RWPE2 (cell line): ENCODE data around the gene M1AP.
A peak's percentile ranks its signal among the peaks of the same experiment; 100 is the strongest.

ENCODE experiments used
- ATAC-seq: fragments of 200-7000 bp; cut with Tn5 transposase; 3 replicates; pipeline ENCODE4 v1.9.1; 2021; ENCODE audit warnings: low read depth
- DNase-seq: peaks from one replicate; pipeline ENCODE4 v3.0.0-alpha.2; 2020; ENCODE audit warnings: low spot score
- H3K27ac ChIP-seq: fragments of 450-650 bp; 2 replicates; pipeline ENCODE4 v1.5.1; 2017; ENCODE audit warnings: mild to moderate bottlenecking; ENCODE audit not compliant: poor library complexity, severe bottlenecking
- H3K27me3 ChIP-seq: fragments of 250-450 bp; sonication (Bioruptor Pico); 2 replicates; pipeline ENCODE4 v1.5.1; 2021; ENCODE audit warnings: mild to moderate bottlenecking, moderate library complexity; ENCODE audit not compliant: insufficient read depth, poor library complexity, severe bottlenecking
- H3K36me3 ChIP-seq: fragments of 250-450 bp; sonication (Bioruptor Pico); 2 replicates; pipeline ENCODE4 v1.5.1; 2020; ENCODE audit warnings: low read depth, mild to moderate bottlenecking, moderate library complexity
- H3K4me1 ChIP-seq: fragments of 250-450 bp; sonication (Bioruptor Pico); 2 replicates; pipeline ENCODE4 v1.5.1; 2021; ENCODE audit warnings: mild to moderate bottlenecking, moderate library complexity; ENCODE audit not compliant: insufficient read depth, poor library complexity, severe bottlenecking
- H3K4me3 ChIP-seq: fragments of 250-450 bp; sonication (Bioruptor Pico); 2 replicates; pipeline ENCODE4 v1.5.1; 2021; ENCODE audit warnings: mild to moderate bottlenecking, moderate library complexity; ENCODE audit not compliant: severe bottlenecking
- H3K9me3 ChIP-seq: fragments of 250-450 bp; sonication (Bioruptor Pico); 2 replicates; pipeline ENCODE4 v1.5.1; 2021; ENCODE audit warnings: mild to moderate bottlenecking, moderate library complexity; ENCODE audit not compliant: severe bottlenecking
- TF ChIP-seq, protein P1 (sequence below): fragments of 450-650 bp; IDR thresholded peaks from one replicate; pipeline ENCODE4 v1.5.1; 2017; ENCODE audit warnings: mild to moderate bottlenecking, moderate library complexity; ENCODE audit not compliant: poor library complexity, severe bottlenecking

The M1AP gene

DNA sequence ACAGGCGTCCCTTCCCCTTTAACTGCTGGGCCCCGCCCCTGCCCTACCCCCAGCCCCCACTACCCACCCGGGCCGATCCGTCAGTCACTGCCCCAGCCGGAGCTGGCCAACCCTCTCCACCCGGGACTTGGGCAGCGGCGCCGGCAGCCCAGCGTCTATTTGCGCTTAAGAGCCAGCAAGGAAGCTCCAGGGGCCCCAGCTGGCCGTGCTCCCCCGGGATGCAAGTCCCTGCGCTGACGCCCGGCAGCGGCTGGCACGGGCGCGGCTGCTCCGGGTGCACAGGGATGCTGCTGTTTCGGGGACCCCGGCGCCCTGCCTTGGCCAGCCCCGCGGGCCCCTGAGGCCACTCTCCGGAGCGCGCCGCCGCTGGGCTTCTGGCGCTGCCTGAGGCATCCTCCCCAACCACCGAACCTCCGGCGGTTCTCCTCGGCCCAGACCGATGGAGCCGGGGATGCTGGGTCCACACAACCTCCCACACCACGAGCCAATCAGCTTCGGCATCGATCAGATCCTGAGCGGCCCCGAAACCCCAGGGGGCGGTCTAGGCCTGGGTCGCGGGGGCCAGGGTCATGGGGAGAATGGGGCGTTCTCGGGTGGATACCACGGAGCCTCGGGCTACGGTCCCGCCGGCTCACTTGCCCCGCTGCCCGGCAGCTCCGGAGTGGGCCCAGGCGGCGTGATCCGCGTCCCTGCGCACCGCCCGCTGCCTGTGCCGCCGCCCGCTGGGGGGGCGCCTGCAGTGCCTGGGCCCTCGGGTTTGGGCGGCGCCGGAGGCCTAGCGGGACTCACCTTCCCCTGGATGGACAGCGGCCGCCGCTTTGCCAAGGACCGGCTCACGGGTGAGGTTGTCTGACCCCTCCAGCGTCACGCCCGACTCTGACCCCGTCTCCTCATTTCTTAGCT lies 133.5 kb downstream of the M1AP start, which contains the start of gene TLX2:
TLX2 (plus strand) TSS at position 83 of the 903 bp plus-strand sequence; CDS start at position 440, 357 bp downstream.
- H3K9me3 ChIP-seq, result no peaks in the 10 kb centered on the region
- no peaks in the 10 kb centered on the region for H3K36me3 ChIP-seq
- H3K4me1 ChIP-seq, result no peaks in the 10 kb centered on the region
- ATAC-seq (peak; percentile 28), DNase-seq (peak; percentile 58)
- H3K27me3 ChIP-seq, result peaks cover 80% of the 10 kb centered on the region
- H3K27ac ChIP-seq, result no peak within 1 kb of the TSS
- H3K4me3 ChIP-seq, result no peak within 1 kb of the TSS
- TF ChIP-seq, protein P1, sequence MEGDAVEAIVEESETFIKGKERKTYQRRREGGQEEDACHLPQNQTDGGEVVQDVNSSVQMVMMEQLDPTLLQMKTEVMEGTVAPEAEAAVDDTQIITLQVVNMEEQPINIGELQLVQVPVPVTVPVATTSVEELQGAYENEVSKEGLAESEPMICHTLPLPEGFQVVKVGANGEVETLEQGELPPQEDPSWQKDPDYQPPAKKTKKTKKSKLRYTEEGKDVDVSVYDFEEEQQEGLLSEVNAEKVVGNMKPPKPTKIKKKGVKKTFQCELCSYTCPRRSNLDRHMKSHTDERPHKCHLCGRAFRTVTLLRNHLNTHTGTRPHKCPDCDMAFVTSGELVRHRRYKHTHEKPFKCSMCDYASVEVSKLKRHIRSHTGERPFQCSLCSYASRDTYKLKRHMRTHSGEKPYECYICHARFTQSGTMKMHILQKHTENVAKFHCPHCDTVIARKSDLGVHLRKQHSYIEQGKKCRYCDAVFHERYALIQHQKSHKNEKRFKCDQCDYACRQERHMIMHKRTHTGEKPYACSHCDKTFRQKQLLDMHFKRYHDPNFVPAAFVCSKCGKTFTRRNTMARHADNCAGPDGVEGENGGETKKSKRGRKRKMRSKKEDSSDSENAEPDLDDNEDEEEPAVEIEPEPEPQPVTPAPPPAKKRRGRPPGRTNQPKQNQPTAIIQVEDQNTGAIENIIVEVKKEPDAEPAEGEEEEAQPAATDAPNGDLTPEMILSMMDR, result no peak

DNA sequence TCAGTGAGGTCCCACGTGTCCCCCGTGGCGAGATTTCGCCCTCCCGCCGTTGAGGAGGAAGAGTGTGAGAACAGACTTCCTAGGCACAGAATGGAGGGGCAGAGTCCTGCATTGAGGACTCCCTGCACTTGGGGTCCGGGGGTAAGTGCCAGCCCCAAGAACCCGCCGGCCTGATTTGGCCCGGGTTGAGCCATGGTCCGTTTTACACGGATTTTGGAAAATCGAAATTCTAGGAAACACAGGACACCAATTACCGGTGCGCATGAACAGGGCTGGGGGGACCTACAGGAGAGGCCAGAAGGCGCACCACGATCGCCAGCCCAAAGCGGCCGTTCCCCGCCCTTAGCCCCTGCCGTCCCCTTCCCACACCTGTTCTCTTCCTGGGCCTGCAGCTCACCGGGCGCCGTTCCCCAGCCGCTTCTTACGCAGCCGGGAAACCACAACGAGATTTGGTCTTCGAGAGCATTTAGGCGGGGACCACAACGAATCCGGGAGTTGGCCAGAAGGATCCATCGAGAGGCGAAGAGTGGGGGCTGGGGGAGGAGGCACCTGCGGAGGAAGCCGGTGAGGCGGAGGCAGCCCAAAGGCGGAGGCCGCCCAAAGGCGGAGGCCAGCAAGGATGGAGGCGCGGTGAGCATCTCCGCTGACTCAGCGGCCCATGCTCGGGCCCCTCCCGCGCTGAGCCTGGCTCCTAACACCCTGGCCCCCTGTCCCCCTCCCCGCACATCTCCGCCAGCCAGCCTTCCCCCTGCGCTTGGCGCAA lies 134.3 kb downstream of the M1AP start:
- TF ChIP-seq, protein P1, result no peak
- Histone ChIP-seq H3K4me1 (no peaks in the 10 kb centered on the region), H3K9me3 (no peaks in the 10 kb centered on the region), H3K27ac (no peak overlapping the region), H3K27me3 (peaks cover 73% of the 10 kb centered on the region), H3K36me3 (no peaks in the 10 kb centered on the region), H3K4me3 (no peak overlapping the region)
- peak; percentile 54 for DNase-seq
- ATAC-seq, result peak; percentile 42

DNA sequence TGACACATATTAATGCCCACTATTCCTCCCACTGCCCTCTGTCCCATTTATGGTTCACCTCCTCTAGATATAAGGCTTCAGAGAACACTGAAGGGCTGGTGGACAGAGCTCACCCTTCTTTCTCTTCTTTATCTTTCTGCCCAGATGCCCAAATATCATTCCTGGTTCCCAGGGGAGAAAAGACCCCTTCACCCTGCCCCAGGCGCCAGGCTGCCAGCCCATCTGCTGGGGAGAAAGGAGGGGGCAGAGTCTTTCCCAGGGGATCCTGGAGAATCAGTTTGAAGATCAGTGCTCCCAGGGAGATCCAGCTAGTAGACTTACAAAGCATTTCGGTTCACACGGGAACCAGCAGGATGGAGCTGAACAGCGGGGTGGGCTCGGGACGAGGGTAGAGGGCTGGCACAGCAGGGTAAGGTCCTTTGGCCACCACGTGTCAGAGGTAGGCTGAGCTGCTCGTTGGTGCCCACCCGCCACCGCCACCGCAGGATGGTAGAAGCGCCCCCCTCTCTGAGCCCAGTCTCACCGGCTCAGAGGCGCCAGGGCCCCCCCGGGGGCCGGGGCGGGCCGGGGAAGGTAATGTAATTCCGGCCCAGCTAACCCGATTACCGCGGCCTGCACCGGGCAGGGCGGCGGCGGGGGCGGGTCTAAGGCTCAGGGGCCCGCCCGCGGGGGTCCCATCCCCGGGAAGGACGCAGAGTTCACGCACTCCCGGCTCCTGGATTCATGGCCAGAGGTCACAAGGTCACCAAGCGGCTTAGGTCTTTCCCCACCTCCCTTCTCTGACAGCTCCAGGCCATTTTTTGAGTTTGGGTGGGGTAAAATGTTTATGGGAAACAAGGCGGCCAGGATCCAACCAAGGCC lies 135.2 kb downstream of the M1AP start:
- no peaks in the 10 kb centered on the region for H3K36me3 ChIP-seq
- H3K4me1 ChIP-seq, result no peaks in the 10 kb centered on the region
- no peaks in the 10 kb centered on the region for H3K9me3 ChIP-seq
- H3K4me3 ChIP-seq, result no peak overlapping the region
- DNase-seq (peak; percentile 33), ATAC-seq (no peak)
- H3K27ac ChIP-seq, result no peak overlapping the region
- H3K27me3 ChIP-seq, result peaks cover 65% of the 10 kb centered on the region
- TF ChIP-seq, protein P1, result no peak

DNA sequence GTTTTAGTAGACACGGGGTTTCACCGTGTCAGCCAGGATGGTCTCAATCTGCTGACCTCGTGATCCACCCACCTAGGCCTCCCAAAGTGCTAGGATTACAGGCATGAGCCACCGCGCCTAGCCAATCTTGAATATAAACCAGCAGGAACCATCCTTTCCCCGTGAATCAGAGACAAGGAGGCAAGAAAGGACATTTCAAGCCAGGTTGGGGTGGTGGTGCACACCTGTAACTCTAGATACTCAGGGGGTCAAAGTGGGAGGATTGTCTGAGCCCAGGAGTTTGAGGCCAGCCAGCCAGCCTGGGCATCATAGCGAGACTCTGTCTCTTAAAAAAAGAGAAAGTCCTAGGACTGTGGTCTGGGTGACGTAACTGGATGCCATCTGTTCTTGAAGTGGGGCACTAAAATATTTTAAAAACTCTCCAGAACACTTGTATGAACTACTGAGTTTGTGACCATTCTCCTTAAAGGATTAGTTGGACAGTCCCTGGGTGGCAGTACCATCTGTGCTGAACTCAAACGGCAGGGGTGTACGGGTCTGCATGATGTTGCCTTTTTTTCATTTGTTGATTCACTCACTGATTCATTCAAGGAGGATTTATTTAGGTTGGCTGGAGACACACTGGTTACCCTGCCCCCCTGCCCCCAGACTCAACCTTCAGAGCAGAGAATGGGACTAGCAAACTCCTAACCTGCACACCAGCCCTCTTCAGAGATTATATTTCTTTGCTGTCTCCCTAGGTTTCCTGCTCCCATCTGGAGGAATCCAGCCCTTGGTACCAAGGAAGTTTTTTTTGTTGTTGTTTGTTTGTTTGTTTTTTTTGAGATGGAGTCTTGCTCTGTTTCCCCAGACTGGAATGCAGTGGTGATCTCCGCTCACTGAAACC lies 136.8 kb downstream of the M1AP start:
- Histone ChIP-seq H3K9me3 (no peaks in the 10 kb centered on the region), H3K27me3 (peaks cover 50% of the 10 kb centered on the region), H3K4me1 (peaks cover under 1% of the 10 kb centered on the region), H3K4me3 (no peak overlapping the region), H3K27ac (no peak overlapping the region), H3K36me3 (peaks cover 3% of the 10 kb centered on the region; the same call in 1 of the 2 replicates)
- no peak for ATAC-seq
- TF ChIP-seq, protein P1, result no peak
- DNase-seq, result no peak
